ENCODE measurements around the gene LTC4S. TPM values are rescaled to one million over a fixed set of nuclear protein-coding genes. Genes with fewer than 3 reads are reported as not detected.
A peak's percentile ranks its signal among the peaks of the same experiment; 100 is the strongest.

LTC4S gene
- polyA plus RNA-seq, 3 donors: 0.65 to 2.1 (median 0.69) TPM

DNA sequence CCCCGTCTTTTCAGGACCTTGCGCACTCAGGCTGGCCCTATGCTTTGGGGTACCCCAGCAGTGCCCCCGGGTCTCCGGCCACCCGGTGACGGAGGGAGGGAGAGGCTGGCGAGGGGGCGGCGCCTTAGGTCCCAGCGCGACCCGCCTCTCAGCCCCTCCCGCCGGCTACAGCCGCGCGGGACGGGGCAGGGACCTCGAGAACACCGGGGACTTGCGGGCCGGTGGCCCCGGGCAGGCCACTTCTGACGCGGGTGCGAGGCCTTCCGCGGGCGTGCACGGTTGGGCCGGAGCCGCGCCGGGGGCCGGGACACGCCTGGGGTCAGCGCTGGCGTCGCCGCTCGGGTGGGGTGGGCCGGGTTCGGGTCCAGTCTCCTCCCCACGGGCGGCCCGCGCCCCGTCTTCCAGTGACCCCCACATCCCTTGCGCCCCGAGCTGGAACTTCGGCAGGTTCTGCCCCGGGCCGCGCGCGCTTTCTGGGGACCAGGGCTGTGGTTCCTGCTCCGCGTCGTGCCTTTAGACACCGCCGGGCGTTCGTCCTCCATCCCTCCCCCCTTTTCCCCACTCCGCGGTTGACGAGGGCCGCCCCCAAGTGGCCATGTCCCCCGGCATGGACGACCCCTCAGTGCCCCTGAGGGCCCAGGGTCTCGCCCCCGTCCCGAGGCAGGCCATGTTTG lies 23.1 kb downstream of the LTC4S start:
- Mint-ChIP-seq H3K36me3 (peaks cover 19 to 29% of the 10 kb centered on the region in 2 donors), H3K27me3 (ENCODE audit: low read depth in 3 of 3) (peaks cover 9 to 18% (median 16%) of the 10 kb centered on the region in 3 donors), H3K9me3 (peaks cover 0 to 3% (median 0%) of the 10 kb centered on the region in 7 donors), H3K27ac (peak overlapping the region in 1 of 7 donors; percentile 96), H3K4me1 (peaks cover 35% of the 10 kb centered on the region), H3K4me3 (peak overlapping the region; percentile 59 to 75)
- TF ChIP-seq, protein P1, sequence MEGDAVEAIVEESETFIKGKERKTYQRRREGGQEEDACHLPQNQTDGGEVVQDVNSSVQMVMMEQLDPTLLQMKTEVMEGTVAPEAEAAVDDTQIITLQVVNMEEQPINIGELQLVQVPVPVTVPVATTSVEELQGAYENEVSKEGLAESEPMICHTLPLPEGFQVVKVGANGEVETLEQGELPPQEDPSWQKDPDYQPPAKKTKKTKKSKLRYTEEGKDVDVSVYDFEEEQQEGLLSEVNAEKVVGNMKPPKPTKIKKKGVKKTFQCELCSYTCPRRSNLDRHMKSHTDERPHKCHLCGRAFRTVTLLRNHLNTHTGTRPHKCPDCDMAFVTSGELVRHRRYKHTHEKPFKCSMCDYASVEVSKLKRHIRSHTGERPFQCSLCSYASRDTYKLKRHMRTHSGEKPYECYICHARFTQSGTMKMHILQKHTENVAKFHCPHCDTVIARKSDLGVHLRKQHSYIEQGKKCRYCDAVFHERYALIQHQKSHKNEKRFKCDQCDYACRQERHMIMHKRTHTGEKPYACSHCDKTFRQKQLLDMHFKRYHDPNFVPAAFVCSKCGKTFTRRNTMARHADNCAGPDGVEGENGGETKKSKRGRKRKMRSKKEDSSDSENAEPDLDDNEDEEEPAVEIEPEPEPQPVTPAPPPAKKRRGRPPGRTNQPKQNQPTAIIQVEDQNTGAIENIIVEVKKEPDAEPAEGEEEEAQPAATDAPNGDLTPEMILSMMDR (IDR thresholded peaks at IDR 0.05): no peak
- Histone ChIP-seq H3K4me3 (replicated peaks in 1 of 3; ENCODE audit: low read depth in 2 of 3, low read length in 3 of 3) (peak overlapping the region; percentile 13 to 63 (median 13)), H3K27me3 (ENCODE audit: control insufficient read depth in 2 of 2, insufficient read depth in 2 of 2, low read length in 2 of 2) (no peaks in the 10 kb centered on the region), H3K79me2 (ENCODE audit: insufficient read depth, low read length) (peaks cover 17% of the 10 kb centered on the region), H3K36me3 (replicated peaks in 1 of 2; ENCODE audit: control insufficient read depth in 1 of 2, insufficient read depth in 2 of 2, low read length in 2 of 2) (peaks cover 0 to 9% of the 10 kb centered on the region in 2 donors), H3K4me1 (ENCODE audit: control insufficient read depth in 1 of 2, insufficient read depth in 2 of 2, low read length in 2 of 2) (peaks cover 40 to 47% of the 10 kb centered on the region in 2 donors), H3K4me2 (replicated peaks; ENCODE audit: extremely low read depth, low read length, poor library complexity, severe bottlenecking) (peak overlapping the region; percentile 72), H2AFZ (ENCODE audit: insufficient read depth, low read depth, low read length, poor library complexity, severe bottlenecking) (peak overlapping the region; percentile 72), H4K20me1 (ENCODE audit: insufficient read depth, low read length) (peaks cover 12% of the 10 kb centered on the region), H3K9ac (ENCODE audit: insufficient read depth, low read length, poor library complexity, severe bottlenecking) (peak overlapping the region; percentile 49), H3K27ac (ENCODE audit: low read depth in 1 of 2, low read length in 2 of 2) (no peak overlapping the region), H3K9me3 (replicated peaks in 1 of 2; ENCODE audit: control insufficient read depth in 1 of 2, insufficient read depth in 1 of 2, low read length in 2 of 2) (no peaks in the 10 kb centered on the region)
- DNase-seq: peak in 1 of 3 donors; percentile 37
- WGBS (ENCODE audit: insufficient coverage): under 1% methylated on average over 63 of the region's 72 CpGs
- intact Hi-C loops (cut with micrococcal nuclease): no loop called here

DNA sequence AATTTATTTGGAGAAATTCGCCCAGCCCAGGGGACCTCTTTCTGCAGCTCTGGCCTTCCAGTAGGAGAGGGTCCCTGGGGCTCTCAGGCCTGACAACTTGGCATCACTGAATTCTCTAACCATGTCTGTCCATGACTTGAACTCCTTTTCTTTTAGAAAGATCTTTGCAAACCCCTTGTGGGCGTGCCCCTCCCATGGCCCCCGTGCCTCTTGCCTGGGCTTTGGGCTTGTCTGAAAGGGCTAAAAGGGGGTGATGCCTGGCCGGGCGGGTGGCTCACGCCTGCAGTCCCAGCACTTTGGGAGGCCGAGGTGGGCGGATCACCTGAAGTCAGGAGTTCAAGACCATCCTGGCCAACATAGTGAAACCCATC lies 23.7 kb downstream of the LTC4S start:
- Histone ChIP-seq H3K79me2 (ENCODE audit: insufficient read depth, low read length) (peaks cover 22% of the 10 kb centered on the region), H3K27me3 (ENCODE audit: control insufficient read depth in 2 of 2, insufficient read depth in 2 of 2, low read length in 2 of 2) (no peaks in the 10 kb centered on the region), H3K36me3 (replicated peaks in 1 of 2; ENCODE audit: control insufficient read depth in 1 of 2, insufficient read depth in 2 of 2, low read length in 2 of 2) (peaks cover 1 to 8% of the 10 kb centered on the region in 2 donors), H3K4me2 (replicated peaks; ENCODE audit: extremely low read depth, low read length, poor library complexity, severe bottlenecking) (peak overlapping the region; percentile 72), H3K27ac (ENCODE audit: low read depth in 1 of 2, low read length in 2 of 2) (no peak overlapping the region), H3K4me1 (ENCODE audit: control insufficient read depth in 1 of 2, insufficient read depth in 2 of 2, low read length in 2 of 2) (peaks cover 45 to 53% of the 10 kb centered on the region in 2 donors), H2AFZ (ENCODE audit: insufficient read depth, low read depth, low read length, poor library complexity, severe bottlenecking) (peak overlapping the region; percentile 72), H3K9me3 (replicated peaks in 1 of 2; ENCODE audit: control insufficient read depth in 1 of 2, insufficient read depth in 1 of 2, low read length in 2 of 2) (no peaks in the 10 kb centered on the region), H4K20me1 (ENCODE audit: insufficient read depth, low read length) (peaks cover 17% of the 10 kb centered on the region), H3K4me3 (replicated peaks in 1 of 3; ENCODE audit: low read depth in 2 of 3, low read length in 3 of 3) (peak overlapping the region in 2 of 3 experiments; percentile 13 to 63), H3K9ac (ENCODE audit: insufficient read depth, low read length, poor library complexity, severe bottlenecking) (peak overlapping the region; percentile 100)
- TF ChIP-seq, protein P1 (IDR thresholded peaks at IDR 0.05): no peak
- WGBS (ENCODE audit: insufficient coverage): 92% methylated on average over 3 of the region's 8 CpGs
- Mint-ChIP-seq H3K9me3 (peaks cover 0 to 3% (median 0%) of the 10 kb centered on the region in 7 donors), H3K27ac (peak overlapping the region in 4 of 7 donors; percentile 68 to 96 (median 94)), H3K36me3 (peaks cover 24 to 30% of the 10 kb centered on the region in 2 donors), H3K27me3 (ENCODE audit: low read depth in 3 of 3) (peaks cover 9 to 18% (median 16%) of the 10 kb centered on the region in 3 donors), H3K4me1 (peaks cover 40% of the 10 kb centered on the region), H3K4me3 (peak overlapping the region; percentile 59 to 75)
- intact Hi-C loops (cut with micrococcal nuclease): no loop called here
- no peak for DNase-seq
